Measurements from ENCODE around the gene RSU1.

The RSU1 gene

GRCh38 chr10:16769331-16769730 is 47.9 kb downstream of the RSU1 start:
- TF ChIP-seq PPARA (CRISPR knock-in tag; IDR thresholded peaks at IDR 0.05; ENCODE audit: borderline replicate concordance) (no peak), ZNF8 (CRISPR knock-in tag; IDR thresholded peaks at IDR 0.05) (no peak), PATZ1 (CRISPR knock-in tag; IDR thresholded peaks at IDR 0.05; ENCODE audit: borderline replicate concordance) (no peak), BACH2 (CRISPR knock-in tag; IDR thresholded peaks at IDR 0.05; ENCODE audit: borderline replicate concordance) (no peak), TOX (CRISPR knock-in tag; IDR thresholded peaks at IDR 0.05; ENCODE audit: borderline replicate concordance) (no peak), GLIS3 (CRISPR knock-in tag; IDR thresholded peaks at IDR 0.05) (no peak), ZC3H10 (CRISPR knock-in tag; IDR thresholded peaks at IDR 0.05) (no peak), RARB (CRISPR knock-in tag; IDR thresholded peaks at IDR 0.05) (no peak), SNAI2 (CRISPR knock-in tag; IDR thresholded peaks at IDR 0.05) (no peak), ZNF70 (CRISPR knock-in tag; IDR thresholded peaks at IDR 0.05) (no peak), TCF4 (CRISPR knock-in tag; IDR thresholded peaks at IDR 0.05; ENCODE audit: borderline replicate concordance) (no peak), ISL1 (CRISPR knock-in tag; IDR thresholded peaks at IDR 0.05) (no peak)
- no peak for ATAC-seq

- TF ChIP-seq POU6F1 (CRISPR knock-in tag; IDR thresholded peaks at IDR 0.05; ENCODE audit: borderline replicate concordance, low read depth) (no peak), ISL1 (CRISPR knock-in tag; IDR thresholded peaks at IDR 0.05) (no peak), ESRRG (CRISPR knock-in tag; IDR thresholded peaks at IDR 0.05) (no peak), CSDC2 (CRISPR knock-in tag; IDR thresholded peaks at IDR 0.05) (no peak), ZFP3 (CRISPR knock-in tag; IDR thresholded peaks at IDR 0.05) (no peak), PATZ1 (CRISPR knock-in tag; IDR thresholded peaks at IDR 0.05; ENCODE audit: borderline replicate concordance) (no peak), RARB (CRISPR knock-in tag; IDR thresholded peaks at IDR 0.05) (no peak), GLIS3 (CRISPR knock-in tag; IDR thresholded peaks at IDR 0.05) (no peak), TOX (CRISPR knock-in tag; IDR thresholded peaks at IDR 0.05; ENCODE audit: borderline replicate concordance) (no peak), CSRNP3 (CRISPR knock-in tag; IDR thresholded peaks at IDR 0.05) (no peak), ZFP30 (CRISPR knock-in tag; IDR thresholded peaks at IDR 0.05) (no peak), ZNF565 (CRISPR knock-in tag; conservative IDR thresholded peaks at IDR 0.05; ENCODE audit: low read depth) (no peak), TCF4 (CRISPR knock-in tag; IDR thresholded peaks at IDR 0.05; ENCODE audit: borderline replicate concordance) (no peak), ZC3H10 (CRISPR knock-in tag; IDR thresholded peaks at IDR 0.05) (no peak), ZNF8 (CRISPR knock-in tag; IDR thresholded peaks at IDR 0.05) (no peak), CREB5 (CRISPR knock-in tag; IDR thresholded peaks at IDR 0.05; ENCODE audit: low read depth) (no peak)
- no peak for ATAC-seq
Observed at GRCh38 chr10:16768702-16769101, 48.5 kb downstream of the RSU1 start.

GRCh38 chr10:16765509-16766375 is 51.5 kb downstream of the RSU1 start:
- ATAC-seq: no peak
- TF ChIP-seq ESRRG (CRISPR knock-in tag; IDR thresholded peaks at IDR 0.05): no peak
- no peak for TF ChIP-seq ISL1 (CRISPR knock-in tag; IDR thresholded peaks at IDR 0.05)
- no peak for TF ChIP-seq ZFP30 (CRISPR knock-in tag; IDR thresholded peaks at IDR 0.05)
- TF ChIP-seq CREB5 (CRISPR knock-in tag; IDR thresholded peaks at IDR 0.05; ENCODE audit: low read depth): no peak
- TF ChIP-seq BACH2 (CRISPR knock-in tag; IDR thresholded peaks at IDR 0.05; ENCODE audit: borderline replicate concordance): no peak
- no peak for TF ChIP-seq GLIS3 (CRISPR knock-in tag; IDR thresholded peaks at IDR 0.05)
- TF ChIP-seq TOX (CRISPR knock-in tag; IDR thresholded peaks at IDR 0.05; ENCODE audit: borderline replicate concordance): no peak
- no peak for TF ChIP-seq ZNF565 (CRISPR knock-in tag; conservative IDR thresholded peaks at IDR 0.05; ENCODE audit: low read depth)
- TF ChIP-seq ZNF8 (CRISPR knock-in tag; IDR thresholded peaks at IDR 0.05): no peak
- TF ChIP-seq ZNF70 (CRISPR knock-in tag; IDR thresholded peaks at IDR 0.05): no peak
- no peak for TF ChIP-seq POU6F1 (CRISPR knock-in tag; IDR thresholded peaks at IDR 0.05; ENCODE audit: borderline replicate concordance, low read depth)
- no peak for TF ChIP-seq SNAI2 (CRISPR knock-in tag; IDR thresholded peaks at IDR 0.05)
- no peak for TF ChIP-seq PPARA (CRISPR knock-in tag; IDR thresholded peaks at IDR 0.05; ENCODE audit: borderline replicate concordance)
- no peak for TF ChIP-seq PATZ1 (CRISPR knock-in tag; IDR thresholded peaks at IDR 0.05; ENCODE audit: borderline replicate concordance)
- TF ChIP-seq ZFP3 (CRISPR knock-in tag; IDR thresholded peaks at IDR 0.05): no peak
